K562 (cell line): ENCODE measurements around the gene CEACAM7. TPM values are rescaled to one million over a fixed set of nuclear protein-coding genes. Genes with fewer than 3 reads are reported as not detected.

Source experiments
- ATAC-seq: fragments of 200-7000 bp; cut with Tn5 transposase; 3 replicates; pipeline ENCODE4 v1.9.1; 2020; ENCODE audit warnings: moderate library complexity
- BruUV-seq: library from RNA; stranded (reverse); fragments of 400-500 nt; replicated peaks from 2 replicates; lab custom pipeline; 2021; lab: Mats Ljungman, UMichigan
- CTCF ChIA-PET: fragments of 300-600 bp; formaldehyde crosslinking; extraction: SDS; loops from one replicate; lab custom pipeline; 2021; ENCODE audit warnings: low intra/inter-chr PET ratio; lab: Yijun Ruan, JAX
- POLR2A ChIA-PET: fragments of 300-600, 350-650 bp; sonication (Branson Sonifier 250); formaldehyde crosslinking; extraction: SDS; loops from one replicate; lab custom pipeline; 2021; ENCODE audit warnings: antibody characterized with exemption, inconsistent platforms; lab: Yijun Ruan, JAX
- DNase-seq, 4 experiments: peaks; one replicate each; pipeline versions ENCODE4 v3.0.0 to v3.0.0-alpha.2; 2011 to 2018; ENCODE audit warnings: low spot score in 3 of 4, mixed read lengths in 3 of 4; ENCODE audit errors: extremely low read depth in 1 of 4
- FAIRE-seq: peaks from 2 replicates; lab custom pipeline; 2011; peaks lifted over from hg19 to GRCh38; lab: Jason Lieb, UNC
- H2AFZ ChIP-seq: 2 replicates; pipeline ENCODE4 v1.6.0; 2011; ENCODE audit warnings: low read depth, low read length, control low read depth, inconsistent platforms
- H3K27ac ChIP-seq: fragments of 200-600 bp; 3 replicates; pipeline ENCODE4 v1.8.0; 2011; ENCODE audit warnings: low read depth, mild to moderate bottlenecking, control low read depth, inconsistent platforms, low read length, moderate library complexity, mixed read lengths; ENCODE audit errors: extremely low read depth
- H3K27me3 ChIP-seq, 2 experiments: fragments of 300-600 bp in 1 of 2; 2 replicates in 1 of 2; 3 replicates in 1 of 2; pipeline versions ENCODE4 v1.6.0 to v1.8.0; 2011; ENCODE audit warnings: inconsistent platforms in 2 of 2, low read length in 2 of 2, mild to moderate bottlenecking in 1 of 2, mixed read lengths in 1 of 2, moderate library complexity in 1 of 2; ENCODE audit not compliant: control insufficient read depth in 2 of 2, insufficient read depth in 2 of 2
- H3K36me3 ChIP-seq: fragments of 300-600 bp; 3 replicates; pipeline ENCODE4 v1.8.0; 2011; ENCODE audit warnings: mild to moderate bottlenecking, low read length, inconsistent platforms; ENCODE audit not compliant: control insufficient read depth, insufficient read depth
- H3K4me1 ChIP-seq, 2 experiments: fragments of 200-600 bp in 1 of 2; replicated peaks in 1 of 2; 2 replicates in 1 of 2; 3 replicates in 1 of 2; pipeline versions ENCODE4 v1.5.1 to v1.8.0; 2011; ENCODE audit warnings: inconsistent platforms in 2 of 2, low read length in 2 of 2, mild to moderate bottlenecking in 1 of 2, mixed read lengths in 1 of 2, moderate library complexity in 1 of 2; ENCODE audit not compliant: control insufficient read depth in 2 of 2, insufficient read depth in 2 of 2
- H3K4me2 ChIP-seq: 2 replicates; pipeline ENCODE4 v1.6.1; 2011; ENCODE audit warnings: low read length, control low read depth, inconsistent platforms, mixed read lengths; ENCODE audit not compliant: insufficient read depth
- H3K4me3 ChIP-seq: fragments of 200-600 bp; sonication (generic), shearing (Covaris generic); 2 replicates; pipeline ENCODE4 v1.5.1; 2016; ENCODE audit warnings: control low read depth, inconsistent platforms
- H3K79me2 ChIP-seq: fragments of 200-600 bp; 3 replicates; pipeline ENCODE4 v1.8.0; 2011; ENCODE audit warnings: low read length, inconsistent platforms; ENCODE audit not compliant: control insufficient read depth, insufficient read depth
- H3K9ac ChIP-seq, 2 experiments: 2 replicates each; pipeline versions ENCODE4 v1.6.0 to v1.6.1; 2011; ENCODE audit warnings: low read depth in 2 of 2, low read length in 2 of 2, control low read depth in 1 of 2, inconsistent platforms in 1 of 2, mild to moderate bottlenecking in 1 of 2, mixed read lengths in 1 of 2; ENCODE audit not compliant: insufficient read depth in 1 of 2
- H3K9me1 ChIP-seq: one replicate; pipeline ENCODE4 v1.6.0; 2011; ENCODE audit warnings: inconsistent platforms, mild to moderate bottlenecking, low read length, moderate library complexity; ENCODE audit not compliant: control insufficient read depth, insufficient read depth
- H3K9me3 ChIP-seq: replicated peaks from 2 replicates; pipeline ENCODE4 v1.5.1; 2011; ENCODE audit warnings: low read depth, low read length, inconsistent platforms; ENCODE audit not compliant: control insufficient read depth, insufficient read depth
- H4K20me1 ChIP-seq: replicated peaks from 2 replicates; pipeline ENCODE4 v1.6.1; 2011; ENCODE audit warnings: low read length, inconsistent platforms, mixed read lengths; ENCODE audit not compliant: control insufficient read depth, insufficient read depth
- BCLAF1 ChIP-seq, 2 experiments: fragments of 450-650 bp in 1 of 2; IDR thresholded peaks; 2 replicates each; pipeline ENCODE4 v1.6.1; 2011 to 2017; ENCODE audit warnings: low read depth in 2 of 2, antibody characterized with exemption in 1 of 2, borderline replicate concordance in 1 of 2, low read length in 1 of 2, mild to moderate bottlenecking in 1 of 2, mixed read lengths in 1 of 2; ENCODE audit not compliant: control insufficient read depth in 1 of 2
- CBFB ChIP-seq: sonication (generic); formaldehyde crosslinking; IDR thresholded peaks from 2 replicates; pipeline ENCODE4 v1.4.0; 2020; ENCODE audit warnings: mild to moderate bottlenecking, missing genetic modification reagents
- CHD2 ChIP-seq: IDR thresholded peaks from 2 replicates; pipeline ENCODE4 v1.6.1; 2011; ENCODE audit warnings: low read depth, low read length
- KAT2B ChIP-seq: IDR thresholded peaks from one replicate; pipeline ENCODE4 v1.6.1; 2012; ENCODE audit warnings: low read depth, mild to moderate bottlenecking, control low read depth, inconsistent platforms, low read length, moderate library complexity
- RBBP5 ChIP-seq: fragments of 200-600 bp; sonication (generic); IDR thresholded peaks from 2 replicates; pipeline ENCODE4 v1.6.1; 2012; ENCODE audit warnings: borderline replicate concordance, mild to moderate bottlenecking, low read length, control low read depth, inconsistent platforms; ENCODE audit not compliant: insufficient read depth, poor library complexity, severe bottlenecking
- RBM15 ChIP-seq: fragments of 200-400 bp; formaldehyde crosslinking; IDR thresholded peaks from 2 replicates; pipeline ENCODE4 v1.6.1; 2018; ENCODE audit warnings: mild to moderate bottlenecking, low read length, moderate library complexity; ENCODE audit not compliant: insufficient read depth
- SAFB ChIP-seq: fragments of 200-400 bp; formaldehyde crosslinking; IDR thresholded peaks from 2 replicates; pipeline ENCODE4 v1.6.1; 2017; ENCODE audit warnings: low read depth, low read length, borderline replicate concordance
- TCFL5 ChIP-seq: fragments of 250-450 bp; sonication (Bioruptor Pico); conservative IDR thresholded peaks from 2 replicates; pipeline ENCODE4 v1.6.1; 2021; ENCODE audit warnings: mild to moderate bottlenecking, moderate library complexity, matching md5 sums
- ZNF384 ChIP-seq: IDR thresholded peaks from 2 replicates; pipeline ENCODE4 v1.6.1; 2012; ENCODE audit warnings: low read depth, low read length, improper control_type of control experiment
- ZNF512 ChIP-seq: IDR thresholded peaks from 2 replicates; pipeline ENCODE4 v1.6.1; 2016; ENCODE audit warnings: missing genetic modification characterization, missing compliant biosample characterization
- ZNF707 ChIP-seq: fragments of 250-450 bp; sonication (Bioruptor Pico); conservative IDR thresholded peaks from 2 replicates; pipeline ENCODE4 v1.8.0; 2022; ENCODE audit warnings: inconsistent platforms, mild to moderate bottlenecking, moderate library complexity
- WGBS: fragments of 100-300 bp; shearing (Covaris generic); methylation state at CpG from one replicate; pipeline ENCODE4 v1.1.6; 2016; ENCODE audit warnings: low coverage, mixed read lengths; ENCODE audit not compliant: insufficient coverage; ENCODE audit errors: missing lambda C conversion rate; 5-methylcytosine and 5-hydroxymethylcytosine counted together
- in situ Hi-C: fragments of 300-500 bp; cut with MboI; formaldehyde crosslinking; loops from 4 replicates; pipeline ENCODE4 v1.15.0; 2018; ENCODE audit warnings: inconsistent platforms, mixed read lengths
- intact Hi-C: fragments of 100-400 bp; cut with micrococcal nuclease; formaldehyde crosslinking; loops from 2 replicates; pipeline ENCODE4 v1.14.2; 2022
- polyA plus RNA-seq, 8 experiments: library from polyadenylated mRNA; depleted of rRNA in 4 of 8; stranded (reverse) in 5 of 8; unstranded in 3 of 8; fragments of >200 nt; fragmentation: Nextera tagmentation in 2 of 8; fragmentation: Illumina TruSeq in 1 of 8; extraction: Ambion mirVana in 2 of 8; extraction: Trizol in 1 of 8; gene quantifications; 2 replicates each; pipeline versions ENCODE4 v1.2.1 to v1.2.3, GENCODE V29; 2011 to 2014; ENCODE audit warnings: inconsistent platforms in 1 of 8, missing spikeins in 1 of 8
- total RNA-seq, 7 experiments: library from RNA; depleted of rRNA in 6 of 7; stranded (reverse); fragments of >200 nt in 6 of 7; fragmentation: Illumina TruSeq in 2 of 7; extraction: Trizol in 2 of 7; gene quantifications; 2 replicates each; pipeline versions ENCODE4 v1.2.1 to v1.2.3, GENCODE V29; 2011 to 2021; ENCODE audit warnings: low replicate concordance in 1 of 7
- TF ChIP-seq, protein P1 (sequence below): fragments of 450-650 bp; IDR thresholded peaks from 2 replicates; pipeline ENCODE4 v1.6.1; 2016

CEACAM7 gene
- total and polyA plus RNA-seq, 9 of the 15 experiments (the other 6 are each of a cell fraction or from before 2014, with no cell fraction given): not detected

DNA sequence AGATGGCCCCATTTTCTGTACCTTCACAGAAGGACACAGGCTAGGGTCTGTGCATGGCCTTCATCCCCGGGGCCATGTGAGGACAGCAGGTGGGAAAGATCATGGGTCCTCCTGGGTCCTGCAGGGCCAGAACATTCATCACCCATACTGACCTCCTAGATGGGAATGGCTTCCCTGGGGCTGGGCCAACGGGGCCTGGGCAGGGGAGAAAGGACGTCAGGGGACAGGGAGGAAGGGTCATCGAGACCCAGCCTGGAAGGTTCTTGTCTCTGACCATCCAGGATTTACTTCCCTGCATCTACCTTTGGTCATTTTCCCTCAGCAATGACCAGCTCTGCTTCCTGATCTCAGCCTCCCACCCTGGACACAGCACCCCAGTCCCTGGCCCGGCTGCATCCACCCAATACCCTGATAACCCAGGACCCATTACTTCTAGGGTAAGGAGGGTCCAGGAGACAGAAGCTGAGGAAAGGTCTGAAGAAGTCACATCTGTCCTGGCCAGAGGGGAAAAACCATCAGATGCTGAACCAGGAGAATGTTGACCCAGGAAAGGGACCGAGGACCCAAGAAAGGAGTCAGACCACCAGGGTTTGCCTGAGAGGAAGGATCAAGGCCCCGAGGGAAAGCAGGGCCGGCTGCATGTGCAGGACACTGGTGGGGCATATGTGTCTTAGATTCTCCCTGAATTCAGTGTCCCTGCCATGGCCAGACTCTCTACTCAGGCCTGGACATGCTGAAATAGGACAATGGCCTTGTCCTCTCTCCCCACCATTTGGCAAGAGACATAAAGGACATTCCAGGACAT is 7.0 kb upstream of the CEACAM7 start:
- CTCF ChIA-PET: no interaction called here
- in situ Hi-C loops: no loop called here
- Histone ChIP-seq H3K9ac (no peak overlapping the region), H2AFZ (no peak overlapping the region), H3K9me3 (no peaks in the 10 kb centered on the region), H3K27ac (no peak overlapping the region), H3K79me2 (no peaks in the 10 kb centered on the region), H4K20me1 (no peaks in the 10 kb centered on the region), H3K4me1 (peaks cover 0 to 4% of the 10 kb centered on the region in 2 experiments; a peak in 1 of 5 replicates), H3K4me2 (no peak overlapping the region), H3K27me3 (no peaks in the 10 kb centered on the region; a peak in 1 of 5 replicates), H3K4me3 (no peak overlapping the region), H3K36me3 (no peaks in the 10 kb centered on the region), H3K9me1 (no peaks in the 10 kb centered on the region)
- 3% methylated on average over 7 of the region's 8 CpGs for WGBS
- POLR2A ChIA-PET: no interaction called here
- DNase-seq (no peak), FAIRE-seq (no peak), ATAC-seq (no peak)
- intact Hi-C loops: loop anchor here (5.0 kb wide), 1 partner anchor 53 kb away; no protein-coding TSS in a partner anchor
- no TSS peak for BruUV-seq
- TF ChIP-seq ZNF707 (CRISPR knock-in tag) (no peak), RBM15 (no peak), CHD2 (no peak), CBFB (CRISPR knock-in tag) (no peak), BCLAF1 (IDR thresholded peaks at IDR 0.05; ENCODE audit: borderline replicate concordance in 1 of 2, control insufficient read depth in 1 of 2, low read depth in 2 of 2, low read length in 1 of 2) (no peak), ZNF512 (tag) (no peak), SAFB (no peak), KAT2B (no peak), ZNF384 (no peak), RBBP5 (no peak), TCFL5 (CRISPR knock-in tag) (no peak)
- TF ChIP-seq, protein P1, sequence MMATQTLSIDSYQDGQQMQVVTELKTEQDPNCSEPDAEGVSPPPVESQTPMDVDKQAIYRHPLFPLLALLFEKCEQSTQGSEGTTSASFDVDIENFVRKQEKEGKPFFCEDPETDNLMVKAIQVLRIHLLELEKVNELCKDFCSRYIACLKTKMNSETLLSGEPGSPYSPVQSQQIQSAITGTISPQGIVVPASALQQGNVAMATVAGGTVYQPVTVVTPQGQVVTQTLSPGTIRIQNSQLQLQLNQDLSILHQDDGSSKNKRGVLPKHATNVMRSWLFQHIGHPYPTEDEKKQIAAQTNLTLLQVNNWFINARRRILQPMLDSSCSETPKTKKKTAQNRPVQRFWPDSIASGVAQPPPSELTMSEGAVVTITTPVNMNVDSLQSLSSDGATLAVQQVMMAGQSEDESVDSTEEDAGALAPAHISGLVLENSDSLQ: no peak
